A673 (cell line): ENCODE measurements around the gene PDGFC. TPM values are rescaled to one million over a fixed set of nuclear protein-coding genes. Genes with fewer than 3 reads are reported as not detected.
A peak's percentile ranks its signal among the peaks of the same experiment; 100 is the strongest.

Source experiments
- BruUV-seq: library from RNA; stranded (reverse); fragments of 400-500 nt; replicated peaks from 2 replicates; lab custom pipeline; 2021; lab: Mats Ljungman, UMichigan
- CTCF ChIA-PET: fragments of 300-600 bp; sonication (Branson Sonifier 250); formaldehyde crosslinking; loops from one replicate; lab custom pipeline; 2022; ENCODE audit warnings: antibody characterized with exemption; lab: Charles Lee
- POLR2A ChIA-PET: fragments of 300-600 bp; sonication (Branson Sonifier 250); formaldehyde crosslinking; loops from one replicate; lab custom pipeline; 2022; ENCODE audit warnings: antibody characterized with exemption; ENCODE audit not compliant: low non-redundant PET; lab: Charles Lee
- DNase-seq: peaks from one replicate; pipeline ENCODE4 v3.0.0-alpha.2; 2015; ENCODE audit warnings: low spot score
- H3K27ac ChIP-seq: fragments of 200-600 bp; sonication (generic); 2 replicates; pipeline ENCODE4 v1.5.1; 2016; ENCODE audit warnings: mixed run types, low read depth, mild to moderate bottlenecking, mixed read lengths, antibody characterized with exemption, low read length; ENCODE audit not compliant: poor library complexity, severe bottlenecking
- H3K27me3 ChIP-seq: fragments of 200-600 bp; sonication (generic); replicated peaks from 2 replicates; pipeline ENCODE4 v1.6.1; 2017; ENCODE audit warnings: mixed run types, low read depth, mild to moderate bottlenecking, mixed read lengths, antibody characterized with exemption, low read length; ENCODE audit not compliant: insufficient read depth, poor library complexity
- H3K36me3 ChIP-seq: fragments of 200-600 bp; sonication (generic); 2 replicates; pipeline ENCODE4 v1.6.1; 2016; ENCODE audit warnings: mixed run types, mild to moderate bottlenecking, mixed read lengths, antibody characterized with exemption, low read length; ENCODE audit not compliant: insufficient read depth, poor library complexity, severe bottlenecking
- H3K4me1 ChIP-seq: fragments of 200-600 bp; sonication (generic); 2 replicates; pipeline ENCODE4 v1.6.1; 2017; ENCODE audit warnings: mixed run types, mild to moderate bottlenecking, mixed read lengths, antibody characterized with exemption, low read length; ENCODE audit not compliant: insufficient read depth, poor library complexity, severe bottlenecking
- H3K4me3 ChIP-seq: fragments of 200-600 bp; sonication (generic); 2 replicates; pipeline ENCODE4 v1.5.1; 2016; ENCODE audit warnings: low read depth, mixed run types, mild to moderate bottlenecking, mixed read lengths, low read length; ENCODE audit not compliant: poor library complexity, severe bottlenecking
- H3K9me3 ChIP-seq: fragments of 200-600 bp; sonication (generic); 2 replicates; pipeline ENCODE4 v1.6.1; 2016; ENCODE audit warnings: mixed run types, low read depth, mild to moderate bottlenecking, mixed read lengths, antibody characterized with exemption, low read length; ENCODE audit not compliant: poor library complexity, severe bottlenecking
- EZH2 ChIP-seq: fragments of 200-600 bp; sonication (generic); IDR thresholded peaks from 2 replicates; pipeline ENCODE4 v1.6.1; 2017; ENCODE audit warnings: borderline replicate concordance, low read depth, mild to moderate bottlenecking, mixed read lengths, antibody characterized with exemption, low read length; ENCODE audit not compliant: poor library complexity, severe bottlenecking
- intact Hi-C: fragments of 100-400 bp; cut with micrococcal nuclease; formaldehyde crosslinking; loops from one replicate; pipeline ENCODE4 v1.10.0; 2022; ENCODE audit not compliant: unreplicated experiment
- total RNA-seq: library from RNA; stranded (reverse); gene quantifications from 2 replicates; pipeline ENCODE4 v1.2.3, GENCODE V29; 2021
- TF ChIP-seq, protein P1 (sequence below): fragments of 300-800, 200-600 bp; sonication (generic); conservative IDR thresholded peaks from 2 replicates; pipeline ENCODE4 v1.5.1; 2017; ENCODE audit warnings: low read depth, mild to moderate bottlenecking, antibody characterized with exemption, low read length, moderate library complexity, mixed read lengths

The PDGFC gene
- total RNA-seq, 1 experiment from 2014 or later, result 28.0 TPM

DNA sequence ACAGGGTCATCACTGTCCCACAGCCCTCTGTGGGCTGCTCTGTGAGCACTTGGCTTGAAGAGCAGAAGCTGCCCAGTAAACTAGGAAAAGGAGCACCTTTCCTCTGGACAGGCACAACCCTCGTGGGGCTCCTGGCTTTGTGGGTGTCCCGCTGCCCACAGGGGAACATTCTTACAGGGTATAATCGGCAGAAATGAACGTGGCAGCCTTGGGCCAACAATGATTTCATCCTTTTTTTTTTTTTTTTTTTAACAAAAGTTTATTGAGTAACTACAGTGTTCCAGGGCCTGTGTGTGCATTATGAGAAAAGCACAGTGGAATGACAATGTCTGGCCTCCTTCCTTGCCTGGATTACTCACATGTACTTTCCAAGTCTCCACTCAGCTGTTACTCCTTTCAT is 197.2 kb downstream of the PDGFC start:
- CTCF ChIA-PET, result no interaction called here
- intact Hi-C loops, result loop anchor here (5.0 to 10.0 kb wide), 2 partner anchors 193 to 270 kb away; no protein-coding TSS in a partner anchor
- Histone ChIP-seq H3K4me1 (peaks cover 78% of the 10 kb centered on the region), H3K4me3 (no peak overlapping the region), H3K27ac (no peak overlapping the region), H3K9me3 (no peaks in the 10 kb centered on the region), H3K36me3 (no peaks in the 10 kb centered on the region), H3K27me3 (no peaks in the 10 kb centered on the region)
- TF ChIP-seq, protein P1, sequence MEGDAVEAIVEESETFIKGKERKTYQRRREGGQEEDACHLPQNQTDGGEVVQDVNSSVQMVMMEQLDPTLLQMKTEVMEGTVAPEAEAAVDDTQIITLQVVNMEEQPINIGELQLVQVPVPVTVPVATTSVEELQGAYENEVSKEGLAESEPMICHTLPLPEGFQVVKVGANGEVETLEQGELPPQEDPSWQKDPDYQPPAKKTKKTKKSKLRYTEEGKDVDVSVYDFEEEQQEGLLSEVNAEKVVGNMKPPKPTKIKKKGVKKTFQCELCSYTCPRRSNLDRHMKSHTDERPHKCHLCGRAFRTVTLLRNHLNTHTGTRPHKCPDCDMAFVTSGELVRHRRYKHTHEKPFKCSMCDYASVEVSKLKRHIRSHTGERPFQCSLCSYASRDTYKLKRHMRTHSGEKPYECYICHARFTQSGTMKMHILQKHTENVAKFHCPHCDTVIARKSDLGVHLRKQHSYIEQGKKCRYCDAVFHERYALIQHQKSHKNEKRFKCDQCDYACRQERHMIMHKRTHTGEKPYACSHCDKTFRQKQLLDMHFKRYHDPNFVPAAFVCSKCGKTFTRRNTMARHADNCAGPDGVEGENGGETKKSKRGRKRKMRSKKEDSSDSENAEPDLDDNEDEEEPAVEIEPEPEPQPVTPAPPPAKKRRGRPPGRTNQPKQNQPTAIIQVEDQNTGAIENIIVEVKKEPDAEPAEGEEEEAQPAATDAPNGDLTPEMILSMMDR, result no peak
- no peak for TF ChIP-seq EZH2
- POLR2A ChIA-PET, result no interaction called here
- DNase-seq, result no peak
- no TSS peak for BruUV-seq

DNA sequence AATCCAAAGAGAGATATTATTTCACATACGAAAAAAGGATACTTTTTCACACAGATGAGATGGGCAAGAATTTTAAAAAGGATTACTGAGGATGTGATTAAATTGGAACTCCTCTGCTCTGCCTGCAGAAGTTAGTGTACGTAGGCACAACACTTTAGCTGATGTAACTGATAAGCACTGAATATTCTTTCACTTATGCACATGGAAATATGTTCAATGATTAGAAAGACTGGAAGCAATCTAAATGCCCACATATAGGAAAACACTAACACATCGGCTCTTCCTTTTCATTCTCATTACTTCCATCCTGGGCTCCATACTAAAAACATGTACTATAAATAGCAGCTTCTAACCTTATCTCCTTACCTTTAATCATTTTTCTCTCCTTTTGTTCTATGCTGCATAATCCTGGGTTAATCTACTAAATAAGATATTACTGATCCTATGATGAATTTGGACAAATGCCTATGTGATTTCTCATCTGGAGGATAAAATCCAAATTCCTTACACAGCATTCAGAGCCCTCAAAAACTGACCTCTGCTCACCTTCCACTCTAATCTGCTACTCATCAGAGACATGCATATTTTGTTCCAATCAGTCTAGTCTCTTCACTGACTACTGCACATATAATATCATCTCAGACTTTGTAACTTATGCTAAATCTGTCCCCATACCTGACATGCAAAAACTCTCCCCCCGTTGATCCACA is 197.8 kb downstream of the PDGFC start:
- CTCF ChIA-PET, result no interaction called here
- no peaks in the 10 kb centered on the region for H3K36me3 ChIP-seq
- TF ChIP-seq, protein P1, result no peak
- TF ChIP-seq EZH2, result no peak
- peak overlapping the region; percentile 11 for H3K27ac ChIP-seq
- no peaks in the 10 kb centered on the region for H3K9me3 ChIP-seq
- no peak overlapping the region for H3K4me3 ChIP-seq
- H3K4me1 ChIP-seq, result peaks cover 77% of the 10 kb centered on the region
- no peaks in the 10 kb centered on the region for H3K27me3 ChIP-seq
- no TSS peak for BruUV-seq
- POLR2A ChIA-PET, result no interaction called here
- intact Hi-C loops, result loop anchor here (5.0 to 10.0 kb wide), 2 partner anchors 193 to 271 kb away; no protein-coding TSS in a partner anchor
- no peak for DNase-seq

DNA sequence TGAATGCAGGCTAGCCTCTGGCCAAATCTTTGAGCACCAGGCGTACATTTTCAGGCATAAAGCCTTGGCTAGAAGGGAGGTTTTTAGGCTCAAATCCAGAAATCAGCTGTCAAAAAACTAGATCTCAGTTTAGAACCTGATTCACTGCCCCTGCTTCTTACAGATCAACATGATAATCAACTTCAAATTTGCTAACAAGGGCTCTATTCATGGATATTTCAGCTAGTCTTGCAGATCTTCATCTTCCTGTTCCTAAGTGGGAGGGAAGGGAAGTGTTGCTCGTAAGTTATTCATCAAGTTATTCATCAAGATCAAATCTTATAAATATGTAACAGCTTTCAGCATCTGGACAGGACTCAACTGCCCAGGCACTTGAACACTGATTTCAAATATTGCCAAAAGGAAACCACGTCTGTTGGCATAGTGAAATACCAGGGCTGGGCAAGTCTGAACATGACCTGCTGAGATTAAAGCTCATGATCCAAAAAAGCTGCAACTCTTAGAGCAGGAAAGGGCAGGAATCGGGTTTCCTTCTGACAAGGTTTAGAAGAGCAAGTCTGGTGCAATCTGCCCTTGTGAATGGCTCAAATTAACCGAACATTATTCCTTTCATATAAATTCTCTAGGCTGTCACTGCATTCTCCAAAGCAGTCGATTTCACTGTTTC is 200.3 kb downstream of the PDGFC start:
- Histone ChIP-seq H3K9me3 (no peaks in the 10 kb centered on the region), H3K36me3 (no peaks in the 10 kb centered on the region), H3K4me3 (peak overlapping the region; percentile 18), H3K27me3 (no peaks in the 10 kb centered on the region), H3K4me1 (peaks cover 71% of the 10 kb centered on the region), H3K27ac (peak overlapping the region; percentile 78)
- TF ChIP-seq, protein P1, result no peak
- no peak for TF ChIP-seq EZH2
- DNase-seq, result peak; percentile 96
- POLR2A ChIA-PET, result interaction anchor here (0.6 kb wide), 2 partner anchors 189 to 801 kb away, joined by 3 read pairs; no protein-coding TSS in a partner anchor
- CTCF ChIA-PET, result no interaction called here
- BruUV-seq, result no TSS peak
- intact Hi-C loops, result loop anchor here (2.0 to 10.0 kb wide), 3 partner anchors 196 to 273 kb away; no protein-coding TSS in a partner anchor
